DMS79 treated with DMSO at 0.1 percent for 48 hours (cell line): ENCODE measurements around the gene FGF21.
A peak's percentile ranks its signal among the peaks of the same experiment; 100 is the strongest.
"Not testable (repeated sequence)": the region's sequence is repeated elsewhere in the genome, so short reads cannot be mapped to it uniquely, and the experiment has no call there.

Experiments
- DNase-seq: peaks from one replicate; lab custom pipeline; 2025; lab: John Stamatoyannopoulos, UW

The FGF21 gene

DNA sequence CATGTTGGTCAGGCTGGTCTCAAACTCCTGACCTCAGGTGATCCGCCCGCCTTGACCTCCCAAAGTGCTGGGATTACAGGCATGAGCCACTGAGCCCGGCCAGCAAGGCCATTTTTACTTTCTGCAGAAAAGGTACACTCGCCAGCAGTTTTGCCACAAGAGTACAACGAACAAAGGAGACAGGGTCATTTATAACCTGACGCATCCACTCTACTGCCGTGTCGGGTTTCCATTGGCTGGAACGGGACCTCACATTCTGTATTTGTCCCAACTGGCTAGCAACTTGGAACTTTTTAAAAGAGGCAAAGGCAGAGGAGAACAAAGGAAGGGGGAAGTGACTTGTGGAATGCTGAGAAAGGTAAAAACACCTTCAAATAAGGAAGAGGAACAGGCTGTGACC is 32.0 kb downstream of the FGF21 start:
- not testable (repeated sequence) for DNase-seq

DNA sequence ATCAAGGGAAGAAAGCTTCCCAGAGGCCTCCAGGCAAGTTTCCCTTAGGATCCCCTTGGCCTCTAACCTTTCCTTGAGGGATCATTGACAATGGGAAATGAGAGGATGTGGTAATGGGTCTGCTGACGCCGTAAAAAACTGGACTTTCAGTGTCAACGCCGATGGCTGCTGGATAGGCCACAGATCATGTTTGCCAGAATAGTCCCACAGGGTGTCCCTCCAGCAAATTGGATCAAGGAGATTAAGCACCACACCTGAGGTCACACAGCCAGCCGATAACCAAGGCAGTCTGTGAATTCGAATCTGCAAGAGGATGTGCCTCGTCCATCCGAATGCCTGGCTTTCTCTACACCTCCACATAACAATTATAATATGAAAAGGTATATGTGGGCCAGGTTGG is 37.9 kb downstream of the FGF21 start:
- DNase-seq, result no peak

DNA sequence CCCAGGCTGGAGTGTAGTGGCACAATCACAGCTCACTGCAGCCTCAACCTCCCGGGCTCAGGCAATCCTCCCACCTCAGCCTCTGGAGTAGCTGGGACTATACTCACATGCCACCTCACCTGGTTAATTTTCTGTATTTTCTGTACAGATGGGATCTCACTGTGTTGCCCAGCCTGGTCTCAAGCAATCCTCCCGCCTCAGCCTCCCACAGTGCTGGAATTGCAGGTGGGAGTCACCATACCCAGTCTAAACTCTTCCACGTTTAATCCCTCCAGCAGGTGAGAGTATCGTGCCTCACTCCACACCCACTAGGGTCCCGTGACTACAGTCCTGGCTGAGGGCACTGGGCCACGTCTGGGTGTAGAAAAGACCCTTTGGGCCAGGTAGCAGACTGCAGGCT is 39.0 kb downstream of the FGF21 start:
- DNase-seq, result no peak

DNA sequence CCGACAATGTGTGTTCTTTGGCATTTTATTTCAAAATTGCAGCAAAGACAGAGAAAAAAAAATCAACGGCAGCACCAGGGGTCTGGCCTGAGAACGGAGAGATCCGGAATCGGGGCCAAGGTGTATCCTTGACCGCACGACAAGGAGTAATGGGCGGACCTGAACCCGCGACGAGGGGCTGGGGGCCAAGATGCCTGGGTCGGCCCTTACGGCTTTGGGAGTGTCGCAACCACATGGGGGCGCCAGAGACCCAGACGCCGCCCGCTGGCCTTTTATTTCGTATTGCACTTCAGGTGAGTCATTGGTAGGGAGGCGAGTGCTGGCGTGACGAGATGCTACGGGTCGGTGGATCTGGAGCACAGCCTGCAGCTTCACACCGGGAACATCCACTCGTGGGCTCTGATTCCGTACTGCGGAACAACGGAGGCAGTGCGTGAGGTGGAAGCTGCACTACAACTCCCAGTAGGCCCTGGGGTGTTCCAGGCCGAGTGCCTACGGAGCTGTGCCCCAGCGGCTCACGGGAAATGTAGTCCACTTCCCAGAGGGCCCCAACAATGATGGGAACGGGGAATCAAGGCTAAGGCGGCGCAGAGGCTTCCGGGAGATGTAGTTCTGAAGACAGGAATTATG is 39.8 kb downstream of the FGF21 start:
- peak; percentile 89 for DNase-seq

DNA sequence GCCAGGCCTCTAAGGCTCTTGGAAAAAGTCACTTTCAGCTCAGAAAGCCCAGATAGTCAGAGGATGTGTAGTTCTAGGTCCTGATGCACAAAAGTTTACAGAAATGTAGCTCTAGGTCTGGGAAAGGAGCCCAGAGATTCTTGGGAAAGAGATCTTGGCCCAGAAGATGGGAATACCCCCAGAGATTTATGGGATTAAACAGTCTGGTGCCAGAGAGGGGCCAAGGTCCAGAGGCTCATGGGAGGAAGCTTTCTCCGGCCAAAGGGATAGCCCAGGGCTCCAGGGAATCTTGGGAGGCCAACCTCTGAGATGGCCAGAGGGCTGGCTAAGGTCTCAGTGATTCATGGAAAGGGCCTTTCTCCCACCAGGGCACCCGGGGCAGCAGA is 40.4 kb downstream of the FGF21 start:
- no peak for DNase-seq

DNA sequence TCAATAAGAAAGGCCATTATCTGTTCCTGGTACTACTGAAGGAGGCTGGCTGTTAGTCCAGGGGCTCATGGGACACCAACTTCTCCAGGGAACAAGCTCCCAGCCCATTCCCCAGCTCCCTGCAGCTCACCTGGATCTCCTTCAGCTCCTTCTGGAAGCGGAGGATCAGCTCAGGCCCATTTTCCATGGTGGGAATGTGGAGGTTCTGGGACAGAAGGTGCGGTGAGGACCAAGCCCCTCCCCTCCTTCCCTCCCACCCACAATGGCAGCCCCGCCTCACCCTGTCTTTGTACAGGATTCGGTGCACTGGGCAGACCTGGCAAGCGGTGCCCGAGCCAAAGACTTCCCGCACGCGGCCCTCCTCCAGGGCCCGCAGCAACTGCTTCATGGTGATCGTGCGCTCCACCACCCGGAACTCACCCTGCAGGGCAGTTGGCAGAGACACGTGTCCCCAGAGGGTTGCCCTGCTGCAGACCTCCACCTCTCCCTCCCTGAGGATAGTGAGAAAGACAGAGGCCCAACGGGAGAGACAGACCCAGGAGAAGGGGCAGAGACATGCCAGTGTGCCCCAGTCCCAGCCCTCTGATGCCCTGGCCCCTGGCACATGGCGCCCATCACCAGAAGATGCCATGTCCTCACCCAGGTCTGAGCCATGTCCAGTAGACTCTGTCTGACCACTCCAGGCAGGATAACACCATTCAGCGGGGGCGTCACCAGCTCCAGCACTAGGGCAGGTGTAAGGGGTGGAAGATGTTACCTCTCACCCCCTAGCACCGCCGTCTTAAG is 41.2 kb downstream of the FGF21 start:
- DNase-seq, result no peak

DNA sequence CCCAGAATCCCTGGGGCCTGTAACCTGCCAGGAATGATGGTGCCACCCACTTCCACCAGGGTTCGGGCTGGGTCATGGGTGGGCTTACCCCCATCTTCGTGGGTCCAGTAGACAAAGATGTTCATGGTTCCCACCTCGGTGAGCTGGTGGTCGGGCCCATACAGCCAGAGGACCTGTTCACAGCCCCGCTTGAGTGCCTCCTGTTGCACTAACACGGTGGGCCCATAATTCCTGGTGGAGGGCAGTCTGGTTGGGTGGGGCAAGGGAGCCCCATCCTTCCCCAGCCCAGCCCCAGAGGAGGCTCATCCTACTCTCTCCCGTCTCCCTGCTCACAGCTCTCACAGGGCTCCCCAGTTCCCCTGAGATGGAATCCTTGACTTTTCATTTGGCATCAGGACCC is 41.8 kb downstream of the FGF21 start:
- DNase-seq, result no peak

DNA sequence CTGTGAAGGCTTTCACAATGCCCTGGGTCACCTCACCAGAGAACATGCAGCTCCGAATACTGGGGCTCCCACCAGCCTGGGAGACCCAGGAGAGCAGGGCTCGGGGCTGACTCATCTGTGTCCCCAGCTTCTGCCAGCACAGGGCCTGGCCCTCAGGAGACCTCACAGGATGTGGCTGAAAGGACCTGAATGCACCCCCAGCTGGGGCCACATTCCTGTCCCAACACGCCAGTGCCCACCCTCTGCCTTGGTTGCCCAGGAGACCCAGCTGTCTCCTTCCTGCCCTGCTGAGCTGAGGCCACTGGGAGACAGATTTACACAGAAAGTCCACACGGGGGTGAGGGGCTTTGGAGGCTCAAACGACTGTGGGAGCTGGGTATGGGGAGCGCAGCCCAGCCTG is 43.6 kb downstream of the FGF21 start:
- no peak for DNase-seq

DNA sequence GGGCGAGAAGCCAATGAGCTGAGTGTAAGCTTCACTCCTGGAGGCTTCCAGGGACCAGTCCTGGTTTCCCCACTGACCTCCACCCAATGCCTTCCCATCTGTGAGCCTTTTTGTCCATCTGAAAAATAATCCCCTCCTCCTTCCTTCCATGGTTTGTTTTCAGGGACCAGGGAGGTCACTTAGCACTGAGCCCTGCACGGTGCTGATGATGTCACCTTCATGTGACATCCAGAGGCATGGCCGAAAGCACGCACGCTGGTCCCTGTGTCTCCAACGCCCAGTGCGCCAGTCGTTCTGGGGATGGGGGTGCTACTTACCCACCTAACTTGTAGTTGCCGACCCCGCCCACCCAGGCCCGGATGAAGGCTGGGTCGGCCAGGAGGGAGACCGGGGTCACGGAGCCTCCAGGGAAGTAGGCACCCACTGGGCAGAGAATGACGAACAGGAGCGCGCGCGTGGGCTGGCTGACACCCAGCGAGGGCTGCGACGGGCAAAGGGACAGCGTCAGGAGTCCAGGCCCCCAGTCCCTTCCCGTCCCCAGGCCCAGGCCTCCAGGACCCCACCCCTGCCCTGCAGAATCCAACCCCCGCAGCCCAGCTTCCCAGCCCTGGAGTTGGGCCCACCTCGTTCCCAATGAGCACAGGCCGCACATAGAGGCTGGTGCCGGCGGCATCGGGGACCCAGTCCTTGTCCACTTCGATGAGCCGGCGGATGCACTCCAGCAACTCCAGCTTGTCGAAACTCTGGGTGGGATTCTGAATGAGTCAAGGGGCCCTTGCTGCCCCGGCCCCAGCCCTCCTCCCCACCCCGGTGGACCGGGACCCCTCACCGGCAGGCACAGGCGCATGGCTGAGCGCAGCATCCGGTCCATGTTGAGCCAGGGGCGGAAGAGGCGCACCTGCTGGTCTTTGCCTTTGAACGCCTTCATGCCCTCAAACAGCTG is 44.3 kb downstream of the FGF21 start:
- no peak for DNase-seq

DNA sequence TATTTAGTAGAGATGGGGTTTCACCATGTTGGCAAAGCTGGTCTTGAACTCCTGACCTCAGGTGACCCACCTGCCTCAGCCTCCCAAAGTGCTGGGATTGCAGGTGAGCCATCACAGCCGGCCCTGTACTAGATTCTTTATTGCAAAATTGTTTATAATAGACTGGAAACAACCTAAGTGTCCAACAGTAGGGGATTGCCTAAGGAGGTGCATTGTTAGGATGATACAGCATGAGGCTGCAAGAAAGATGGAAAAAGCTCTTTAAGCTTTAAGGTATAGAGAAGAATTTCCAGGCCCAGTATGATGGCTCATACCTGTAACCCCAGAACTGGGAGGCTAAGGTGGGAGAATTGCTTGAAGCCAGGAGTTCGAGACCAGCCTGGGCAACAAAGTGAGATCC is 47.3 kb downstream of the FGF21 start:
- DNase-seq, result no peak

DNA sequence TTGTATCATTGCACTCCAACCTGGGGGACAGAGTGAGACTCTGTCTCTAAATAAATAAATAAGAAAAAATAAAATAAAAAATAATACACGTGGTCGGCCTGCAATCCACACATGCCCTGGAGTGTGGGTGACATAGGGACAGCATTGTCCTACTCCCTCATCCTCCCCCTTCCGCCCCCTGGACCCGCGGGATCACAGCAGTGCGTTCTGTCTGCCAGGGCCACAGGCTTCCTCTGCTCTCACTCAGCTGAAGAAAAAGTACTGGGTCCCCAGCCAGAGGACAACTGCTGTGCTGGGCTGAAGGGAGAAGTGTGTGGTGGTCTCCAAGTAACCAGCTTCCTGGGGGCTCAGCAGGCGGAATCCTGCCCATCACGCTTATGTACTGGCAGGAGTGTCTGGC is 49.2 kb downstream of the FGF21 start:
- DNase-seq, result no peak

DNA sequence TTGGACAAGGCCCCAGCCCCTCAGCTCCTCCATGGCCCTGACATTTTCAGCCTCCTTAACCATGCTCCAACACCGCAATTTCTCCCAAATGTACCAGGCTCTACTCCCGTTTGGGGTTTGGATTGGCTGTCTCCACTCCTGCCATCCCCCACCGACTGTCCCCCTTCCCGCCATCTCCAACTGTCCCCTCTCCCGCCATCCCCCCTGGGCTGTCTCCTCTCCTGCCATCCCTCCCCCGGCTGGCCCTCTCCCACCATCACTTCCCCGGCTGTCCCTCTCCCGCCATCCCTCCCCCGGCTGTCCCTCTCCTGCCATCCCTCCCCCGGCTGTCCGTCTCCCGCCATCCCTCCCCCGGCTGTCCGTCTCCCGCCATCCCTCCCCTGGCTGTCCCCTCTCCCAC is 50.1 kb downstream of the FGF21 start:
- DNase-seq, result no peak

DNA sequence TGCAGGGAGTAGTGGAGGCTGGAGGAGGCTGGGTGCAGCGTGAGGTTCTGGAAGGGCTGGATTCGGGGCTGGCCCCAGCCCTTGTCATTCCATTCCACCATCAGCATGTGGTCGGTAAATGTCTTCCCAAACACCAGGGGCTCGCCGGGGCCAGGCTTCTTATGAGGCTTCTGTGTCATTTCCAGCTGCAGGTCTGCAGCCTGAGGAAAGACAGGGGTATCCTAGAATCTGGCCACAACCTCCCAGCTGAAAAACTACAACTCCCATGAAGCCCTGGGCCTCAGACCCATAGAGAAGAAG is 51.1 kb downstream of the FGF21 start:
- DNase-seq, result no peak

DNA sequence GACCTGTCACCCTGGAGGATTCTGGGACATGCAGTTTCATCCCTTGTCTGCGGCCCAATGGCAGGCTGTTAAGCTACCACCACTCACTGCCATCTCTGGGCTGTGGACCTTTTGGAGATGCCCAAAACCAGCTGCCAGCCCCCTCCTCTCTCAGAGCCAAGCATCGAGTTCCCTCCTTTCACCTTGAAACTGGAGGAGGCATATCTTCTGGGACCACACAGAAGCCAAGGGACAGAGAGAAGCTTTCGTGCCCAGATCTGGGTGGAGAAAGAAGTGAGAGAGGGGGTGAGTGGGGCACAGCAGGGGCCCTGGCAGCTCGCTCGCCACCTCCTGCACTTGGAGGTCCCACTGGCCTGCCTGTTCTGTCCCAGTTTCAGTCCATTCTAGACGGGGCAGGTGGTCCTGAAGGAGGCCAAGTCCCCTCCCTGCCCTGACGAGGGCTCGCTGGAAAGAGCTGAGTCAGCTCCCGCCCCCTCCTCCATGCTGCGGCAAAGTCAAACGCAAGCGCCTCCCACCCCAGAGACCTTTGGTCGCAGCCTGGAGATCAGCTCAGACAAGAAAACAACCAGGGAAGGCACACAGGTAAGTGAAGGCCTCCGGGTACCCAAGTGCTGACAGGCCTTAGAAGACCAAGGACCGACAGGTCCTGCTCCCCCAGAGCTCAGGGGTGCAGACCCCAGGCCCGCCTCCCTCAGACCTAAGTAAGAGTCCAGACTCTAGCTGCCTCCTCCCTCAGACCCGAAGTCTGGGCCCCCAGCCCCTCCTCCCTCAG is 51.7 kb downstream of the FGF21 start:
- no peak for DNase-seq

DNA sequence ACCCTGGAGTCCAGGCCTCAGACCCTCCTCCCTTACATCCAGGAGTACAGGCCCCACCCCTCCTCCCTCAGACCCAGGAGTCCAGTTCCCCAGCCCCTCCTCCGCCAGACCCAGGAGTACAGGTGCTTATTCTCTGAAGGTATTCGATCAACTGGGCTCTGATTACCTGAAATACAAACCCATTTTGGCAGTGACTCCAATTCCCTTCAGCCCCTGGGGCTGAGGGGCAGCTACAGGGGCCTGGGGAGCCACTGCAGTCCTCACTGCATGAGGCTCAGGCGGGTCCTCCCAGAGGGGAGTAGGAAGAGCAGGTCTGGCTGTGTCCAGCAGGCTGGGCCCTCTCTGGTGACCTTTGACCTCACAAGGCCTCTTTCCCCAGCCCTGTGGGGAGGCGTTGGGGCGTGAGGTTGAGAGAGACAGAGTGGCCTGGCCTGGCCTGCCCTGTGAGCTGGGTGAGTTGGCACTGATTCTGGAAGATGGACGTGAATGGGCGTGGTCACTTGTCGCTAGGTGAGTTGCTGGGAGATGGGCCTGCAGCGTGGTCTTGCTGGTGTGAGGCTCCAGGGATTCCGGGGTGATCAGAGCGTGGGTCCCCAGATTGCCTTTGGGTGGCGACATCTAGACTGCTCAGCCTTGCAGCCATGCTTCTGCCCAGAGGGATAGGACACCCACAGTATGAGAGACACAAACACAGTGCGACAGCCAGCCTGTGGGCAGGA is 52.4 kb downstream of the FGF21 start:
- no peak for DNase-seq
